Measurements from ENCODE around the gene D2HGDH. TPM values are rescaled to one million over a fixed set of nuclear protein-coding genes. Genes with fewer than 3 reads are reported as not detected.

Gene D2HGDH
- total and polyA plus RNA-seq, 9 of the 15 experiments (the other 6 are each of a cell fraction or from before 2014, with no cell fraction given) = 0.39 to 30.8 (median 10.3) TPM

DNA sequence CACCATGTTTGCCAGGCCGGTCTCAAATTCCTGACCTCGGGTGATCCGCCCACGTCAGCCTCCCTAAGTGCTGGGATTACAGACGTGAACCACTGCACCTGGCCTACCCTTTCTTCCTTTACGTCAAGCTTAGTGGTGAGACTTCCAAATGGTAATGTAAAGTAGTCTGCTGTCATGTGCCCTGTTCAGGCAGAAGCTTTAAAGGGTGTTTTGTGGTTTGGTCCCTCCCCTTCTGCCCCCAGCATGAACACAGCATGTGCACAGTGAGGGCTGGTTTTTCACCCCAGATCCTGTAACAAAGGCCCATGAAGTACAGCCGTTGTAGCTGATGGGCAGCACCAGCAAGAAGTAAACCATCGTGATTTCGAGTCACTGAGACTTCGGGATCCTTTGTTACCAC, 45.1 kb upstream of the D2HGDH start (continued):
- TF ChIP-seq, protein P1, sequence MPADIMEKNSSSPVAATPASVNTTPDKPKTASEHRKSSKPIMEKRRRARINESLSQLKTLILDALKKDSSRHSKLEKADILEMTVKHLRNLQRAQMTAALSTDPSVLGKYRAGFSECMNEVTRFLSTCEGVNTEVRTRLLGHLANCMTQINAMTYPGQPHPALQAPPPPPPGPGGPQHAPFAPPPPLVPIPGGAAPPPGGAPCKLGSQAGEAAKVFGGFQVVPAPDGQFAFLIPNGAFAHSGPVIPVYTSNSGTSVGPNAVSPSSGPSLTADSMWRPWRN (IDR thresholded peaks at IDR 0.05; ENCODE audit: low read depth) = no peak
- TF ChIP-seq FIP1L1 (IDR thresholded peaks at IDR 0.05; ENCODE audit: low read depth, low read length, poor library complexity, severe bottlenecking) = no peak
- no peak for TF ChIP-seq SOX6 (IDR thresholded peaks at IDR 0.05)
- TF ChIP-seq, protein P2, sequence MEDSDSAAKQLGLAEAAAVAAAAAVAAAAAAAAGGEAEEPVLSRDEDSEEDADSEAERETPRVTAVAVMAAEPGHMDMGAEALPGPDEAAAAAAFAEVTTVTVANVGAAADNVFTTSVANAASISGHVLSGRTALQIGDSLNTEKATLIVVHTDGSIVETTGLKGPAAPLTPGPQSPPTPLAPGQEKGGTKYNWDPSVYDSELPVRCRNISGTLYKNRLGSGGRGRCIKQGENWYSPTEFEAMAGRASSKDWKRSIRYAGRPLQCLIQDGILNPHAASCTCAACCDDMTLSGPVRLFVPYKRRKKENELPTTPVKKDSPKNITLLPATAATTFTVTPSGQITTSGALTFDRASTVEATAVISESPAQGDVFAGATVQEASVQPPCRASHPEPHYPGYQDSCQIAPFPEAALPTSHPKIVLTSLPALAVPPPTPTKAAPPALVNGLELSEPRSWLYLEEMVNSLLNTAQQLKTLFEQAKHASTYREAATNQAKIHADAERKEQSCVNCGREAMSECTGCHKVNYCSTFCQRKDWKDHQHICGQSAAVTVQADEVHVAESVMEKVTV (CRISPR knock-in tag; IDR thresholded peaks at IDR 0.05) = no peak
- TF ChIP-seq OTX1 (CRISPR knock-in tag; IDR thresholded peaks at IDR 0.05) = no peak
- no peak for TF ChIP-seq ETV5 (CRISPR knock-in tag; IDR thresholded peaks at IDR 0.05; ENCODE audit: low read depth)
- TF ChIP-seq GATA2 (CRISPR knock-in tag; IDR thresholded peaks at IDR 0.05) = no peak
- TF ChIP-seq HDGF (IDR thresholded peaks at IDR 0.05) = no peak
- TF ChIP-seq, protein P3, sequence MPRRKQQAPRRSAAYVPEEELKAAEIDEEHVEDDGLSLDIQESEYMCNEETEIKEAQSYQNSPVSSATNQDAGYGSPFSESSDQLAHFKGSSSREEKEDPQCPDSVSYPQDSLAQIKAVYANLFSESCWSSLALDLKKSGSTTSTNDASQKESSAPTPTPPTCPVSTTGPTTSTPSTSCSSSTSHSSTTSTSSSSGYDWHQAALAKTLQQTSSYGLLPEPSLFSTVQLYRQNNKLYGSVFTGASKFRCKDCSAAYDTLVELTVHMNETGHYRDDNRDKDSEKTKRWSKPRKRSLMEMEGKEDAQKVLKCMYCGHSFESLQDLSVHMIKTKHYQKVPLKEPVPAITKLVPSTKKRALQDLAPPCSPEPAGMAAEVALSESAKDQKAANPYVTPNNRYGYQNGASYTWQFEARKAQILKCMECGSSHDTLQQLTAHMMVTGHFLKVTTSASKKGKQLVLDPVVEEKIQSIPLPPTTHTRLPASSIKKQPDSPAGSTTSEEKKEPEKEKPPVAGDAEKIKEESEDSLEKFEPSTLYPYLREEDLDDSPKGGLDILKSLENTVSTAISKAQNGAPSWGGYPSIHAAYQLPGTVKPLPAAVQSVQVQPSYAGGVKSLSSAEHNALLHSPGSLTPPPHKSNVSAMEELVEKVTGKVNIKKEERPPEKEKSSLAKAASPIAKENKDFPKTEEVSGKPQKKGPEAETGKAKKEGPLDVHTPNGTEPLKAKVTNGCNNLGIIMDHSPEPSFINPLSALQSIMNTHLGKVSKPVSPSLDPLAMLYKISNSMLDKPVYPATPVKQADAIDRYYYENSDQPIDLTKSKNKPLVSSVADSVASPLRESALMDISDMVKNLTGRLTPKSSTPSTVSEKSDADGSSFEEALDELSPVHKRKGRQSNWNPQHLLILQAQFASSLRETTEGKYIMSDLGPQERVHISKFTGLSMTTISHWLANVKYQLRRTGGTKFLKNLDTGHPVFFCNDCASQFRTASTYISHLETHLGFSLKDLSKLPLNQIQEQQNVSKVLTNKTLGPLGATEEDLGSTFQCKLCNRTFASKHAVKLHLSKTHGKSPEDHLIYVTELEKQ (CRISPR knock-in tag; IDR thresholded peaks at IDR 0.05) = no peak
- TF ChIP-seq SNIP1 (IDR thresholded peaks at IDR 0.05; ENCODE audit: low read depth) = no peak
- TF ChIP-seq HEY1 (CRISPR knock-in tag; IDR thresholded peaks at IDR 0.05; ENCODE audit: borderline replicate concordance) = no peak
- TF ChIP-seq ZNF174 (CRISPR knock-in tag; IDR thresholded peaks at IDR 0.05) = no peak
